ENCODE data around the gene ASXL2.

Gene ASXL2

DNA sequence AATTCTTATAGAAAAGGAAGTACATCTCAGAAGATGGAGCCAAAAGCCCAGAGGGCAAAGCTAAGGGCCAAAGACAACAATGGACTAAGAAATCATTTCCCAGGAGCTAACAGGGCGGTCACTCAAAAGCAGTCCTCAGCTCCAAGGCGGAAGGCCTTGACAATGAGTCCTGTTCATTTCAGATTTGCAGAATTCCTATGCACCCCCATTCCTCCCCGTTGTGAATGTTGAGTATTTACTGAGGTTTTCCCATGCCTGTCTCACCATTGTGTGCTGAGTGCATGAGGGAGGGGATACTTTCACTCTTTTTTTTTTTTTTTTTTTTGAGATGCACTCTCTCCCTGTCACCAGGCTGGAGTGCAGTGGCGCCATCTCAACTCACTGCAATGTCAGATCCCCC is 186.1 kb downstream of the ASXL2 start:
- no peaks in the 10 kb centered on the region for H3F3A ChIP-seq (ENCODE audit: insufficient read depth)
- no peak overlapping the region for H3K4me3 ChIP-seq (ENCODE audit: insufficient read depth, low read length, poor library complexity, severe bottlenecking)
- no peak overlapping the region for H3K9ac ChIP-seq (ENCODE audit: low read length)
- H3K27ac ChIP-seq (ENCODE audit: low read depth, low read length) = no peak overlapping the region
- H4K20me1 ChIP-seq (ENCODE audit: low read depth, low read length) = no peaks in the 10 kb centered on the region
- no peaks in the 10 kb centered on the region for H3K36me3 ChIP-seq (ENCODE audit: low read length)
- no peak overlapping the region for H2AFZ ChIP-seq (ENCODE audit: low read depth, low read length, severe bottlenecking)
- H3K9me3 ChIP-seq (ENCODE audit: insufficient read depth, low read length) = no peaks in the 10 kb centered on the region
- no peak overlapping the region for H3K4me2 ChIP-seq (ENCODE audit: low read depth, low read length, poor library complexity, severe bottlenecking)
- no peaks in the 10 kb centered on the region for H3K27me3 ChIP-seq (ENCODE audit: low read length)
- no peaks in the 10 kb centered on the region for H3K9me2 ChIP-seq (replicated peaks; ENCODE audit: insufficient read depth, low read length)
- no peak for TF ChIP-seq EZH2phosphoT487 (conservative IDR thresholded peaks at IDR 0.05; ENCODE audit: low read length)
- TF ChIP-seq, protein P1, sequence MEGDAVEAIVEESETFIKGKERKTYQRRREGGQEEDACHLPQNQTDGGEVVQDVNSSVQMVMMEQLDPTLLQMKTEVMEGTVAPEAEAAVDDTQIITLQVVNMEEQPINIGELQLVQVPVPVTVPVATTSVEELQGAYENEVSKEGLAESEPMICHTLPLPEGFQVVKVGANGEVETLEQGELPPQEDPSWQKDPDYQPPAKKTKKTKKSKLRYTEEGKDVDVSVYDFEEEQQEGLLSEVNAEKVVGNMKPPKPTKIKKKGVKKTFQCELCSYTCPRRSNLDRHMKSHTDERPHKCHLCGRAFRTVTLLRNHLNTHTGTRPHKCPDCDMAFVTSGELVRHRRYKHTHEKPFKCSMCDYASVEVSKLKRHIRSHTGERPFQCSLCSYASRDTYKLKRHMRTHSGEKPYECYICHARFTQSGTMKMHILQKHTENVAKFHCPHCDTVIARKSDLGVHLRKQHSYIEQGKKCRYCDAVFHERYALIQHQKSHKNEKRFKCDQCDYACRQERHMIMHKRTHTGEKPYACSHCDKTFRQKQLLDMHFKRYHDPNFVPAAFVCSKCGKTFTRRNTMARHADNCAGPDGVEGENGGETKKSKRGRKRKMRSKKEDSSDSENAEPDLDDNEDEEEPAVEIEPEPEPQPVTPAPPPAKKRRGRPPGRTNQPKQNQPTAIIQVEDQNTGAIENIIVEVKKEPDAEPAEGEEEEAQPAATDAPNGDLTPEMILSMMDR (IDR thresholded peaks at IDR 0.05; ENCODE audit: insufficient read depth, low read length, poor library complexity, severe bottlenecking) = no peak
- no peaks in the 10 kb centered on the region for H3K79me2 ChIP-seq (ENCODE audit: insufficient read depth, low read length)

DNA sequence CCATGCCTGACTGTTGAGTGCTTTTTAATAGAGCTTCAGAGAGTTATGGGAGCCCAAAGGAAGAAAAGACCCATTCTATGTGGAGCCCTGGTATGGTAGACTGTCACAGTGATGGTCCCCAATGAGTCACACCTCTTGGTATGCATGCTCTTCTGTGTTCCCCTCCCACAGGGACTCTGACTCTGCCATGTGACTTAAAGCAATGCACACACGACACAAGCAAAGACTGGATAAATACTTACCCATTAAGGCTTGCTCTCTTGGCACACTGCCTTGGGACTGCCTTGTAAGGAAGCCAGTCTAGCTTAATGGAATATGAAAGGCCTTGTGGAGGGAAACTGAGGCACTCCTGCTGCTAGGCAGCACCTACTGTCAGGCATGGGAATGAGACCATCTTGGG is 188.2 kb downstream of the ASXL2 start:
- Histone ChIP-seq H3K9me3 (ENCODE audit: insufficient read depth, low read length) (no peaks in the 10 kb centered on the region), H3K4me3 (ENCODE audit: insufficient read depth, low read length, poor library complexity, severe bottlenecking) (no peak overlapping the region), H4K20me1 (ENCODE audit: low read depth, low read length) (no peaks in the 10 kb centered on the region), H3K36me3 (ENCODE audit: low read length) (no peaks in the 10 kb centered on the region), H3K9me2 (replicated peaks; ENCODE audit: insufficient read depth, low read length) (no peaks in the 10 kb centered on the region), H2AFZ (ENCODE audit: low read depth, low read length, severe bottlenecking) (no peak overlapping the region), H3K27me3 (ENCODE audit: low read length) (no peaks in the 10 kb centered on the region), H3K4me2 (ENCODE audit: low read depth, low read length, poor library complexity, severe bottlenecking) (no peak overlapping the region), H3K9ac (ENCODE audit: low read length) (no peak overlapping the region), H3F3A (ENCODE audit: insufficient read depth) (no peaks in the 10 kb centered on the region), H3K27ac (ENCODE audit: low read depth, low read length) (no peak overlapping the region), H3K79me2 (ENCODE audit: insufficient read depth, low read length) (no peaks in the 10 kb centered on the region)
- TF ChIP-seq, protein P1 (IDR thresholded peaks at IDR 0.05; ENCODE audit: insufficient read depth, low read length, poor library complexity, severe bottlenecking) = no peak
- no peak for TF ChIP-seq EZH2phosphoT487 (conservative IDR thresholded peaks at IDR 0.05; ENCODE audit: low read length)

DNA sequence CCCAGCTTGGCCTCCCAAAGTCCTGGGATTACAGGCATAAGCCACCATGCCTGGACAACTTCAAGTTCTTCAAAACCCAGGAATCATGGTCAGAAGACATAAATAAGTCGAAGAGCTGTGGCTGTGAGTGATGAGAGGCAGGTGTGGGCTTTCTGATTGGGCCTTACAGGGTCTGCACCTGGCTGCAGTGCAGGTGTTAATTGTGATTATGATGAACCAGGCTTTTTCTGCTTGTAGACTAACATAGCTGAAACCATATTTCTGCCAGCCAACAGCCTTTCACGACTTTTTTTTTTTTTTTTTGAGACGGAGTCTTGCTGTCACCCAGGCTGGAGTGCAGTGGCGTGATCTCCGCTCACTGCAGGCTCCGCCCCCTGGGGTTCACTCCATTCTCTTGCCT is 190.1 kb downstream of the ASXL2 start:
- TF ChIP-seq, protein P1 (IDR thresholded peaks at IDR 0.05; ENCODE audit: insufficient read depth, low read length, poor library complexity, severe bottlenecking) = no peak
- no peak for TF ChIP-seq EZH2phosphoT487 (conservative IDR thresholded peaks at IDR 0.05; ENCODE audit: low read length)
- Histone ChIP-seq H3K27me3 (ENCODE audit: low read length) (no peaks in the 10 kb centered on the region), H3K27ac (ENCODE audit: low read depth, low read length) (no peak overlapping the region), H3K4me2 (ENCODE audit: low read depth, low read length, poor library complexity, severe bottlenecking) (no peak overlapping the region), H4K20me1 (ENCODE audit: low read depth, low read length) (no peaks in the 10 kb centered on the region), H3K9me3 (ENCODE audit: insufficient read depth, low read length) (no peaks in the 10 kb centered on the region), H3K36me3 (ENCODE audit: low read length) (no peaks in the 10 kb centered on the region), H3K9me2 (replicated peaks; ENCODE audit: insufficient read depth, low read length) (no peaks in the 10 kb centered on the region), H3K79me2 (ENCODE audit: insufficient read depth, low read length) (no peaks in the 10 kb centered on the region), H3F3A (ENCODE audit: insufficient read depth) (no peaks in the 10 kb centered on the region), H3K4me3 (ENCODE audit: insufficient read depth, low read length, poor library complexity, severe bottlenecking) (no peak overlapping the region), H3K9ac (ENCODE audit: low read length) (no peak overlapping the region), H2AFZ (ENCODE audit: low read depth, low read length, severe bottlenecking) (no peak overlapping the region)
